GM08714 (cell line): Measurements from ENCODE around the gene C16orf95.

ENCODE experiments used
- H3K4me3 ChIP-seq: fragments of 200-500 bp; sonication (Bioruptor generic); 2 replicates; pipeline ENCODE4 v1.5.1; 2014; ENCODE audit warnings: mild to moderate bottlenecking, low read length, inconsistent platforms
- ZNF274 ChIP-seq: IDR thresholded peaks from 2 replicates; pipeline ENCODE4 v1.6.1; 2012; ENCODE audit warnings: mild to moderate bottlenecking, low read depth, low read length

The C16orf95 gene

GRCh38 chr16:87321336-87322107 is 4.3 kb upstream of the C16orf95 start:
- TF ChIP-seq ZNF274, result no peak
- H3K4me3 ChIP-seq, result no peak overlapping the region

- no peak overlapping the region for H3K4me3 ChIP-seq
- no peak for TF ChIP-seq ZNF274
Observed at GRCh38 chr16:87320510-87321227, 3.5 kb upstream of the C16orf95 start.

GRCh38 chr16:87319997-87320491 is 2.9 kb upstream of the C16orf95 start:
- no peak overlapping the region for H3K4me3 ChIP-seq
- no peak for TF ChIP-seq ZNF274

GRCh38 chr16:87319011-87319410 is 1.8 kb upstream of the C16orf95 start:
- H3K4me3 ChIP-seq, result no peak overlapping the region
- no peak for TF ChIP-seq ZNF274

GRCh38 chr16:87317750-87318644 is 805 bp upstream of the C16orf95 start:
- peak overlapping the region; percentile 99 for H3K4me3 ChIP-seq
- no peak for TF ChIP-seq ZNF274

- no peak for TF ChIP-seq ZNF274
- H3K4me3 ChIP-seq, result peak overlapping the region; percentile 99; the same call in 1 of the 2 replicates
Observed at GRCh38 chr16:87316450-87316922, 706 bp downstream of the C16orf95 start.

- no peak overlapping the region for H3K4me3 ChIP-seq
- no peak for TF ChIP-seq ZNF274
Observed at GRCh38 chr16:87314990-87315420, 2.2 kb downstream of the C16orf95 start.

- TF ChIP-seq ZNF274, result no peak
Observed at GRCh38 chr16:87312008-87312407, 5.2 kb downstream of the C16orf95 start.

GRCh38 chr16:87311387-87311786 is 5.8 kb downstream of the C16orf95 start:
- no peak overlapping the region for H3K4me3 ChIP-seq
- TF ChIP-seq ZNF274, result no peak

More at GRCh38 chr16:87312008-87312407, 5.2 kb downstream of the C16orf95 start:
- H3K4me3 ChIP-seq, result no peak overlapping the region

- H3K4me3 ChIP-seq, result no peak overlapping the region
- no peak for TF ChIP-seq ZNF274
Observed at GRCh38 chr16:87310610-87311009, 6.6 kb downstream of the C16orf95 start.

- no peak for TF ChIP-seq ZNF274
Observed at GRCh38 chr16:87309620-87310525, 7.3 kb downstream of the C16orf95 start.

GRCh38 chr16:87308826-87309225 is 8.4 kb downstream of the C16orf95 start:
- TF ChIP-seq ZNF274, result no peak
- no peak overlapping the region for H3K4me3 ChIP-seq

More at GRCh38 chr16:87309620-87310525, 7.3 kb downstream of the C16orf95 start:
- H3K4me3 ChIP-seq, result no peak overlapping the region

GRCh38 chr16:87306516-87306915 is 10.7 kb downstream of the C16orf95 start:
- H3K4me3 ChIP-seq, result no peak overlapping the region
- TF ChIP-seq ZNF274, result no peak
